GM12872 (cell line): ENCODE measurements around the gene ZFYVE28.

Experiments used
- CTCF ChIP-seq: IDR thresholded peaks from 3 replicates; pipeline ENCODE4 v1.5.1; 2011; ENCODE audit warnings: low read depth, mild to moderate bottlenecking, low read length, moderate library complexity; ENCODE audit not compliant: insufficient read depth

Gene ZFYVE28

GRCh38 chr4:2272026-2272827, 146.2 kb downstream of the ZFYVE28 start:
- TF ChIP-seq CTCF = no peak

GRCh38 chr4:2271279-2272025, 147.0 kb downstream of the ZFYVE28 start:
- TF ChIP-seq CTCF = no peak

GRCh38 chr4:2270341-2271165, 147.9 kb downstream of the ZFYVE28 start:
- TF ChIP-seq CTCF = no peak

- no peak for TF ChIP-seq CTCF
Measured at GRCh38 chr4:2269618-2270163, 148.8 kb downstream of the ZFYVE28 start.

GRCh38 chr4:2269206-2269531, 149.3 kb downstream of the ZFYVE28 start:
- TF ChIP-seq CTCF = no peak

- TF ChIP-seq CTCF = no peak
Measured at GRCh38 chr4:2268357-2269205, 149.9 kb downstream of the ZFYVE28 start.
